IMR-90 (cell line): ENCODE results near the gene C10orf67. TPM values are rescaled to one million over a fixed set of nuclear protein-coding genes. Genes with fewer than 3 reads are reported as not detected.

ENCODE experiments used
- ATAC-seq: fragments of 200-7000 bp; cut with Tn5 transposase; 2 replicates; pipeline ENCODE4 v1.9.1; 2020; ENCODE audit warnings: low read depth, mild to moderate bottlenecking, moderate library complexity
- BruUV-seq: library from RNA; stranded (reverse); fragments of 400-500 nt; replicated peaks from 2 replicates; lab custom pipeline; 2021; lab: Mats Ljungman, UMichigan
- CTCF ChIA-PET: fragments of 300-600 bp; formaldehyde crosslinking; extraction: SDS; loops from one replicate; lab custom pipeline; 2021; ENCODE audit warnings: antibody characterized with exemption; lab: Yijun Ruan, JAX
- POLR2A ChIA-PET: fragments of 300-600 bp; sonication (Branson Sonifier 250); formaldehyde crosslinking; loops from one replicate; lab custom pipeline; 2022; ENCODE audit warnings: antibody characterized with exemption; ENCODE audit not compliant: unreplicated experiment; lab: Charles Lee
- DNase-seq: peaks from one replicate; pipeline ENCODE4 v3.0.0; 2013
- H2AFZ ChIP-seq: replicated peaks from 2 replicates; pipeline ENCODE3; 2013; ENCODE audit warnings: low read length, mild to moderate bottlenecking; ENCODE audit not compliant: poor library complexity
- H2AK5ac ChIP-seq: 2 replicates; pipeline ENCODE4 v1.6.1; 2013; ENCODE audit warnings: low read depth, low read length, inconsistent platforms
- H2AK9ac ChIP-seq: replicated peaks from 2 replicates; pipeline ENCODE3; 2013; ENCODE audit warnings: mild to moderate bottlenecking, low read depth, low read length, moderate library complexity; ENCODE audit not compliant: poor library complexity
- H2BK120ac ChIP-seq: 2 replicates; pipeline ENCODE4 v1.6.1; 2013; ENCODE audit warnings: low read depth, low read length, inconsistent platforms
- H2BK15ac ChIP-seq: 3 replicates; pipeline ENCODE4 v1.6.1; 2013; ENCODE audit warnings: low read depth, low read length, inconsistent platforms
- H2BK20ac ChIP-seq: 2 replicates; pipeline ENCODE4 v1.6.1; 2013; ENCODE audit warnings: low read depth, mild to moderate bottlenecking, inconsistent platforms, low read length, moderate library complexity
- H2BK5ac ChIP-seq: 2 replicates; pipeline ENCODE4 v1.6.1; 2013; ENCODE audit warnings: mild to moderate bottlenecking, low read depth, low read length, inconsistent platforms; ENCODE audit not compliant: poor library complexity, severe bottlenecking
- H3K14ac ChIP-seq: replicated peaks from 2 replicates; pipeline ENCODE4 v1.6.1; 2013; ENCODE audit warnings: low read depth, low read length, inconsistent platforms
- H3K18ac ChIP-seq: 2 replicates; pipeline ENCODE4 v1.6.1; 2013; ENCODE audit warnings: low read depth, low read length, control low read depth
- H3K23ac ChIP-seq: 2 replicates; pipeline ENCODE4 v1.6.1; 2013; ENCODE audit warnings: low read depth, low read length, inconsistent platforms
- H3K27ac ChIP-seq: 2 replicates; pipeline ENCODE4 v1.5.1; 2013; ENCODE audit warnings: mild to moderate bottlenecking, control low read depth, low read length; ENCODE audit not compliant: insufficient read depth
- H3K27me3 ChIP-seq: 2 replicates; pipeline ENCODE4 v1.6.1; 2013; ENCODE audit warnings: low read length; ENCODE audit not compliant: control insufficient read depth, insufficient read depth
- H3K36me3 ChIP-seq: 2 replicates; pipeline ENCODE4 v1.6.1; 2013; ENCODE audit warnings: low read length, mixed read lengths; ENCODE audit not compliant: control insufficient read depth, insufficient read depth
- H3K4ac ChIP-seq: 2 replicates; pipeline ENCODE4 v1.6.1; 2013; ENCODE audit warnings: low read depth, low read length, inconsistent platforms
- H3K4me1 ChIP-seq: 2 replicates; pipeline ENCODE4 v1.6.1; 2013; ENCODE audit warnings: low read length, mixed read lengths; ENCODE audit not compliant: control insufficient read depth, insufficient read depth
- H3K4me2 ChIP-seq: 2 replicates; pipeline ENCODE4 v1.6.1; 2013; ENCODE audit warnings: low read depth, mild to moderate bottlenecking, control low read depth, low read length, moderate library complexity
- H3K4me3 ChIP-seq: 2 replicates; pipeline ENCODE4 v1.5.1; 2013; ENCODE audit warnings: low read depth, mild to moderate bottlenecking, control low read depth, low read length, moderate library complexity; ENCODE audit not compliant: insufficient read depth
- H3K56ac ChIP-seq: 2 replicates; pipeline ENCODE4 v1.6.1; 2013; ENCODE audit warnings: low read length, inconsistent platforms; ENCODE audit not compliant: insufficient read depth; ENCODE audit errors: extremely low read depth
- H3K79me1 ChIP-seq, 2 experiments: 2 replicates each; pipeline ENCODE4 v1.6.1; 2013; ENCODE audit warnings: low read length in 2 of 2, inconsistent platforms in 1 of 2, low read depth in 1 of 2
- H3K9ac ChIP-seq: 2 replicates; pipeline ENCODE4 v1.6.1; 2013; ENCODE audit warnings: low read depth, low read length, control low read depth
- H3K9me1 ChIP-seq: 2 replicates; pipeline ENCODE4 v1.6.1; 2013; ENCODE audit warnings: low read length, inconsistent platforms; ENCODE audit not compliant: insufficient read depth
- H3K9me3 ChIP-seq: 2 replicates; pipeline ENCODE4 v1.6.1; 2013; ENCODE audit warnings: low read length; ENCODE audit not compliant: control insufficient read depth, insufficient read depth
- H4K20me1 ChIP-seq: 2 replicates; pipeline ENCODE4 v1.6.1; 2013; ENCODE audit warnings: low read length, inconsistent platforms; ENCODE audit not compliant: insufficient read depth
- H4K5ac ChIP-seq: 2 replicates; pipeline ENCODE4 v1.6.1; 2013; ENCODE audit warnings: mild to moderate bottlenecking, low read depth, low read length, control low read depth
- H4K8ac ChIP-seq, 2 experiments: 2 replicates each; pipeline ENCODE4 v1.6.1; 2013; ENCODE audit warnings: low read depth in 2 of 2, low read length in 2 of 2, control low read depth in 1 of 2, inconsistent platforms in 1 of 2
- H4K91ac ChIP-seq: 2 replicates; pipeline ENCODE4 v1.6.1; 2013; ENCODE audit warnings: low read depth, low read length, inconsistent platforms; ENCODE audit not compliant: insufficient read depth
- FOS ChIP-seq: fragments of 150-350 bp; IDR thresholded peaks from 2 replicates; pipeline ENCODE4 v1.6.1; 2016; ENCODE audit warnings: low read depth, low read length
- NFE2L2 ChIP-seq: fragments of 150-350 bp; IDR thresholded peaks from 2 replicates; pipeline ENCODE4 v1.6.1; 2016; ENCODE audit warnings: low read depth, mild to moderate bottlenecking, low read length
- POLR2A ChIP-seq: IDR thresholded peaks from 2 replicates; pipeline ENCODE4 v1.6.1; 2012; ENCODE audit warnings: mild to moderate bottlenecking, low read depth, low read length
- SMC3 ChIP-seq: fragments of 150-350 bp; IDR thresholded peaks from 2 replicates; pipeline ENCODE4 v1.6.1; 2016; ENCODE audit warnings: low read depth, mild to moderate bottlenecking, antibody characterized with exemption, low read length, moderate library complexity
- WGBS, 2 experiments: methylation state at CpG; one replicate each; pipeline versions ENCODE4 v1.1.5 to v1.1.7; 2013; ENCODE audit warnings: missing lambda C conversion rate in 2 of 2; ENCODE audit not compliant: insufficient read length in 1 of 2; ENCODE audit errors: extremely low coverage in 2 of 2; 5-methylcytosine and 5-hydroxymethylcytosine counted together
- dilution Hi-C: fragments of 300-500 bp; cut with HindIII; formaldehyde crosslinking; loops from one replicate; pipeline ENCODE4 v1.14.3; 2018; ENCODE audit warnings: low sequenced_read_pairs; ENCODE audit not compliant: unreplicated experiment
- in situ Hi-C: fragments of 300-500 bp; cut with MboI; formaldehyde crosslinking; loops from 3 replicates; pipeline ENCODE4 v1.14.3; 2019; ENCODE audit warnings: low sequenced_read_pairs, inconsistent platforms, mixed read lengths
- intact Hi-C: fragments of 100-400 bp; cut with micrococcal nuclease; formaldehyde crosslinking; loops from 2 replicates; pipeline ENCODE4 v1.10.0; 2022
- polyA plus RNA-seq, 3 experiments: library from polyadenylated mRNA; depleted of rRNA; stranded (reverse); fragments of >200 nt; gene quantifications; 2 replicates each; pipeline ENCODE4 v1.2.3, GENCODE V29; 2012; ENCODE audit warnings: low replicate concordance in 1 of 3
- total RNA-seq: library from RNA; depleted of rRNA; stranded (reverse); fragments of >200 nt; gene quantifications from 2 replicates; pipeline ENCODE4 v1.2.3, GENCODE V29; 2012
- TF ChIP-seq, protein P1 (sequence below): fragments of 150-350 bp; IDR thresholded peaks from 2 replicates; pipeline ENCODE4 v1.6.1; 2016; ENCODE audit warnings: low read depth, mild to moderate bottlenecking, low read length, moderate library complexity, borderline replicate concordance

The C10orf67 gene
- total and polyA plus RNA-seq, 2 of the 4 experiments (the other 2 are of a cell fraction) = 0.15 to 0.18 TPM

DNA sequence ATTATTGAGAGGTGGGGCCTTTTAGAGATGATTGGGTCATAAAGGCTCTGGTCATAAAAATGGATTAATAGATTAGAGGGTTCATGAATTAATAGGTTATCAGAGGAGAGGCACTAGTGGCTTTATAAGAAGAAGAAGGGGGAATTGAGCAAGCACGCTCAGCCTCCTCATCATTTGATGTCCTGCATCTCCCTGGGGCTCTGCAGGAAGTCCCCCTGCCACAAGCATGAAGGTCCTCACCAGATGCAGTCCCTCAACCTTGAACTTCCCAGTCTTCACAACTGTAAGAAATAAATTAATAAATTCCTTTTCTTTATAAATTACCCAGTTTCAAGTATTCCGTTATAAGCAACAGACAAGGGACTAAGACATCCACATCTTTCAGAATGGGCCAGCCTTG lies 17.1 kb upstream of the C10orf67 start:
- Histone ChIP-seq H2BK15ac (no peak overlapping the region), H4K20me1 (no peaks in the 10 kb centered on the region), H3K4ac (no peak overlapping the region), H2BK20ac (no peak overlapping the region), H3K79me1 (no peaks in the 10 kb centered on the region), H3K4me1 (no peaks in the 10 kb centered on the region), H4K8ac (no peak overlapping the region), H3K27me3 (peaks cover 5% of the 10 kb centered on the region; the same call in 1 of the 2 replicates), H3K27ac (no peak overlapping the region), H2BK5ac (no peak overlapping the region), H3K23ac (no peak overlapping the region), H3K9me1 (no peaks in the 10 kb centered on the region), H2AK9ac (no peak overlapping the region), H3K56ac (no peak overlapping the region), H3K18ac (no peak overlapping the region), H2AK5ac (no peak overlapping the region), H3K36me3 (no peaks in the 10 kb centered on the region), H3K9ac (no peak overlapping the region), H2BK120ac (no peak overlapping the region), H3K4me2 (no peak overlapping the region), H3K9me3 (no peaks in the 10 kb centered on the region), H4K91ac (no peak overlapping the region), H3K4me3 (no peak overlapping the region), H4K5ac (no peak overlapping the region), H3K14ac (no peak overlapping the region), H2AFZ (no peak overlapping the region)
- intact Hi-C loops (no loop called here), dilution Hi-C loops (no loop called here), in situ Hi-C loops (no loop called here)
- CTCF ChIA-PET = no interaction called here
- BruUV-seq = no TSS peak
- POLR2A ChIA-PET = no interaction called here
- TF ChIP-seq, protein P1, sequence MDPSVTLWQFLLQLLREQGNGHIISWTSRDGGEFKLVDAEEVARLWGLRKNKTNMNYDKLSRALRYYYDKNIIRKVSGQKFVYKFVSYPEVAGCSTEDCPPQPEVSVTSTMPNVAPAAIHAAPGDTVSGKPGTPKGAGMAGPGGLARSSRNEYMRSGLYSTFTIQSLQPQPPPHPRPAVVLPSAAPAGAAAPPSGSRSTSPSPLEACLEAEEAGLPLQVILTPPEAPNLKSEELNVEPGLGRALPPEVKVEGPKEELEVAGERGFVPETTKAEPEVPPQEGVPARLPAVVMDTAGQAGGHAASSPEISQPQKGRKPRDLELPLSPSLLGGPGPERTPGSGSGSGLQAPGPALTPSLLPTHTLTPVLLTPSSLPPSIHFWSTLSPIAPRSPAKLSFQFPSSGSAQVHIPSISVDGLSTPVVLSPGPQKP = no peak
- TF ChIP-seq POLR2A (no peak), NFE2L2 (no peak), SMC3 (no peak), FOS (no peak)
- DNase-seq (no peak), ATAC-seq (no peak)
- no CpG with 5 or more reads among the region's 2 CpGs for WGBS, 2 experiments
